Stimulated activated CD8-positive, alpha-beta memory T cell treated with anti-CD3 and anti-CD28 coated beads, Interleukin-7, amount 100 ng/mL, for 48 hours (primary cell): Measurements from ENCODE around the gene USHBP1.

Experiments used
- DNase-seq, 2 donors: peaks; one replicate each; pipeline ENCODE4 v3.0.0-alpha.2; 2020; ENCODE audit warnings: low read depth in 1 of 2; ENCODE audit errors: extremely low read depth in 1 of 2

USHBP1 gene

GRCh38 chr19:17266589-17266974, 2.0 kb upstream of the USHBP1 start:
- DNase-seq, result no peak

- DNase-seq, result no peak
Observed at GRCh38 chr19:17266026-17266425, 1.5 kb upstream of the USHBP1 start.

GRCh38 chr19:17263712-17264640, 569 bp downstream of the USHBP1 start:
- no peak for DNase-seq

- DNase-seq, result no peak
Observed at GRCh38 chr19:17262557-17262956, 2.0 kb downstream of the USHBP1 start.

GRCh38 chr19:17260842-17261325, 3.7 kb downstream of the USHBP1 start:
- peak; percentile 66 to 83 for DNase-seq

- no peak for DNase-seq
Observed at GRCh38 chr19:17259934-17260333, 4.6 kb downstream of the USHBP1 start.

- no peak for DNase-seq
Observed at GRCh38 chr19:17259118-17259780, 5.3 kb downstream of the USHBP1 start.

- no peak for DNase-seq
Observed at GRCh38 chr19:17256130-17256529, 8.4 kb downstream of the USHBP1 start.

GRCh38 chr19:17255150-17255621, 9.4 kb downstream of the USHBP1 start:
- DNase-seq, result no peak

- no peak for DNase-seq
Observed at GRCh38 chr19:17254636-17255035, 9.9 kb downstream of the USHBP1 start.

GRCh38 chr19:17249887-17250548, 14.5 kb downstream of the USHBP1 start:
- DNase-seq, result no peak

GRCh38 chr19:17248011-17248776, 16.4 kb downstream of the USHBP1 start:
- no peak for DNase-seq

- DNase-seq, result no peak
Observed at GRCh38 chr19:17246681-17247425, 17.7 kb downstream of the USHBP1 start.

- no peak for DNase-seq
Observed at GRCh38 chr19:17245535-17245984, 19.0 kb downstream of the USHBP1 start, which contains the start of gene NR2F6. NR2F6 (minus strand) TSS chr19:17245919; CDS start chr19:17245220, 699 bp downstream.

- no peak for DNase-seq
Observed at GRCh38 chr19:17244618-17245534, 19.7 kb downstream of the USHBP1 start.

GRCh38 chr19:17243830-17244617, 20.5 kb downstream of the USHBP1 start:
- no peak for DNase-seq

- DNase-seq, result no peak
Observed at GRCh38 chr19:17243211-17243829, 21.2 kb downstream of the USHBP1 start.
